ENCODE measurements around the gene UNC5B. TPM values are rescaled to one million over a fixed set of nuclear protein-coding genes. Genes with fewer than 3 reads are reported as not detected.

Gene UNC5B
- total and polyA plus RNA-seq, 2 donors from 2014 or later: 5.5 to 22.6 TPM

GRCh38 chr10:71335173-71335708 lies 122.9 kb downstream of the UNC5B start:
- no peak overlapping the region for H3K4me3 ChIP-seq (ENCODE audit: low read length in 3 of 3)
- no peaks in the 10 kb centered on the region for H3K27me3 ChIP-seq (ENCODE audit: control insufficient read depth, insufficient read depth, low read length)
- intact Hi-C loops (cut with DNase I): no loop called here
- TF ChIP-seq CTCF (IDR thresholded peaks at IDR 0.05; ENCODE audit: borderline replicate concordance, extremely low read depth, insufficient read depth): no peak
- no peaks in the 10 kb centered on the region for H3K9me3 ChIP-seq (ENCODE audit: control insufficient read depth in 2 of 3, insufficient read depth in 1 of 3, low read length in 3 of 3)
- no peak for FAIRE-seq
- H3K4me1 ChIP-seq (ENCODE audit: control insufficient read depth in 2 of 3, insufficient read depth in 2 of 3, low read depth in 1 of 3, low read length in 3 of 3): peaks cover 6 to 30% (median 14%) of the 10 kb centered on the region in 3 donors
- no peak overlapping the region for H3K27ac ChIP-seq (ENCODE audit: low read depth in 2 of 2, low read length in 2 of 2)
- no peak overlapping the region for H3K9ac ChIP-seq (ENCODE audit: low read length in 3 of 3)
- H3K36me3 ChIP-seq (ENCODE audit: control insufficient read depth in 2 of 3, insufficient read depth in 3 of 3, low read length in 3 of 3): no peaks in the 10 kb centered on the region
- DNase-seq: no peak

- no peaks in the 10 kb centered on the region for H3K36me3 ChIP-seq (ENCODE audit: control insufficient read depth in 2 of 3, insufficient read depth in 3 of 3, low read length in 3 of 3)
- no peak for FAIRE-seq
- H3K4me3 ChIP-seq (ENCODE audit: low read length in 3 of 3): no peak overlapping the region
- H3K4me1 ChIP-seq (ENCODE audit: control insufficient read depth in 2 of 3, insufficient read depth in 2 of 3, low read depth in 1 of 3, low read length in 3 of 3): peaks cover 6 to 30% (median 14%) of the 10 kb centered on the region in 3 donors
- H3K27ac ChIP-seq (ENCODE audit: low read depth in 2 of 2, low read length in 2 of 2): peak overlapping the region in 1 of 2 donors; percentile 57
- no peak for DNase-seq
- H3K9ac ChIP-seq (ENCODE audit: low read length in 3 of 3): peak overlapping the region in 1 of 3 donors; percentile 10
- H3K9me3 ChIP-seq (ENCODE audit: control insufficient read depth in 2 of 3, insufficient read depth in 1 of 3, low read length in 3 of 3): no peaks in the 10 kb centered on the region
- TF ChIP-seq CTCF (IDR thresholded peaks at IDR 0.05; ENCODE audit: borderline replicate concordance, extremely low read depth, insufficient read depth): no peak
- no peaks in the 10 kb centered on the region for H3K27me3 ChIP-seq (ENCODE audit: control insufficient read depth, insufficient read depth, low read length)
- intact Hi-C loops (cut with DNase I): no loop called here
Observed at GRCh38 chr10:71336632-71337031, 124.3 kb downstream of the UNC5B start.

GRCh38 chr10:71337219-71337701 lies 124.9 kb downstream of the UNC5B start:
- FAIRE-seq: no peak
- no peaks in the 10 kb centered on the region for H3K27me3 ChIP-seq (ENCODE audit: control insufficient read depth, insufficient read depth, low read length)
- H3K4me3 ChIP-seq (ENCODE audit: low read length in 3 of 3): no peak overlapping the region
- H3K27ac ChIP-seq (ENCODE audit: low read depth in 2 of 2, low read length in 2 of 2): peak overlapping the region; percentile 20 to 57
- DNase-seq: peak; percentile 86 to 92 (median 88)
- intact Hi-C loops (cut with DNase I): no loop called here
- no peak overlapping the region for H3K9ac ChIP-seq (ENCODE audit: low read length in 3 of 3)
- peaks cover 6 to 30% (median 14%) of the 10 kb centered on the region in 3 donors for H3K4me1 ChIP-seq (ENCODE audit: control insufficient read depth in 2 of 3, insufficient read depth in 2 of 3, low read depth in 1 of 3, low read length in 3 of 3)
- H3K36me3 ChIP-seq (ENCODE audit: control insufficient read depth in 2 of 3, insufficient read depth in 3 of 3, low read length in 3 of 3): no peaks in the 10 kb centered on the region
- TF ChIP-seq CTCF (IDR thresholded peaks at IDR 0.05; ENCODE audit: borderline replicate concordance, extremely low read depth, insufficient read depth): no peak
- no peaks in the 10 kb centered on the region for H3K9me3 ChIP-seq (ENCODE audit: control insufficient read depth in 2 of 3, insufficient read depth in 1 of 3, low read length in 3 of 3)

All from kidney (tissue), 14 donors.